Upper lobe of left lung (tissue), 4 donors: ENCODE measurements around the gene SGO2.

Experiments
- EP300 ChIP-seq, 4 donors: sonication (generic); formaldehyde crosslinking; IDR thresholded peaks; one replicate each; pipeline ENCODE4 v1.5.1; 2017; ENCODE audit warnings: antibody characterized with exemption in 4 of 4, control low read depth in 2 of 4
- POLR2AphosphoS5 ChIP-seq, 2 donors: sonication (generic); formaldehyde crosslinking; IDR thresholded peaks; one replicate each; pipeline ENCODE4 v1.5.1; 2017; ENCODE audit warnings: antibody characterized with exemption in 2 of 2
- TF ChIP-seq, protein P1 (sequence below), 6 experiments: fragments of 450-650 bp in 4 of 6; fragments of 200-600 bp in 2 of 6; sonication (generic) in 2 of 6; IDR thresholded peaks; one replicate each; pipeline ENCODE4 v1.5.1; 2016 to 2019; ENCODE audit warnings: antibody characterized with exemption in 6 of 6

DNA sequence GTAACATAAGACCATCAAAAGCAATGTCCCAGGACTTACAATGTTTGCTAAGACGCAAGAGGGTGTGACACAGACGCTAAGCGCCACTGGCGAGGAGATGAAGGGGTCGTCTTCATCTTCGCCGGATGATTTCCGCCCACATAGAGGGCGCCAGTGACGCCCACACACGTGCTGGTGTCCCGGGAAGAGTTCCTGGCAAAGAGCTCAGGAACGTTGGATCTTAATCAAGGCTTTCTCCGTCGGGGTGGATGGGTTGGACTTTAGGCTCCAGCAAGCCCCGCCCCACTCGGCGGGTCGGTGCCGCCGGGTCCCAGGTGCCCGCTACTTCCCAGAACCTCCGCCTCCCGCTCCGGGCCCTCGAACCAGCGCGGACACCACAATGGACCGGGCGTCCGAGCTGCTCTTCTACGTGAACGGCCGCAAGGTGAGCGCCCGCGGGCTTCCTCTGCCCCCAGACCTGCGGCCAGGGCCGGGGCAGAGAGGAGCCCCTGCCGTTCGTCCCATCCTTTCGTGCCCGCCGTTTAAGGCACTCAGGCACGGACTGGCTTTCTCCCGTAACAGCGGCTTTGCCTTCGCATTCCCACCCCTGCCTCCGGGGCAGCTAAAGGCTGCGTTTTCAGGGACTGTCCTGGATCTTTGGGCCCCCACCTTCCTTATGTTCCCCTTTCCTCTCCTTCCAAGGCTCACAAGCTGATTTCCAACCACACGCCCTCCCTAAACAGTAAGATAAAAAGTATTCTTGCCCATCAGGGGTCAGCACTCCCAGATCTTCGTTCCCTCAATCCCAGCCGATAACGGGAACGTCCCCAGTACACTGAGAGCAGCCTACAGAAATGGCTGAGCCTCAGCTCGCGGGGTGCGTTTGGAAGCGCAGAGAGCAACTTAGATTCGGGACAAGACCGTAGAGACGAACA lies 60.0 kb downstream of the SGO2 start, which contains the start of gene AOX1:
- TF ChIP-seq EP300 (IDR thresholded peaks at IDR 0.05): no peak
- TF ChIP-seq, protein P1, sequence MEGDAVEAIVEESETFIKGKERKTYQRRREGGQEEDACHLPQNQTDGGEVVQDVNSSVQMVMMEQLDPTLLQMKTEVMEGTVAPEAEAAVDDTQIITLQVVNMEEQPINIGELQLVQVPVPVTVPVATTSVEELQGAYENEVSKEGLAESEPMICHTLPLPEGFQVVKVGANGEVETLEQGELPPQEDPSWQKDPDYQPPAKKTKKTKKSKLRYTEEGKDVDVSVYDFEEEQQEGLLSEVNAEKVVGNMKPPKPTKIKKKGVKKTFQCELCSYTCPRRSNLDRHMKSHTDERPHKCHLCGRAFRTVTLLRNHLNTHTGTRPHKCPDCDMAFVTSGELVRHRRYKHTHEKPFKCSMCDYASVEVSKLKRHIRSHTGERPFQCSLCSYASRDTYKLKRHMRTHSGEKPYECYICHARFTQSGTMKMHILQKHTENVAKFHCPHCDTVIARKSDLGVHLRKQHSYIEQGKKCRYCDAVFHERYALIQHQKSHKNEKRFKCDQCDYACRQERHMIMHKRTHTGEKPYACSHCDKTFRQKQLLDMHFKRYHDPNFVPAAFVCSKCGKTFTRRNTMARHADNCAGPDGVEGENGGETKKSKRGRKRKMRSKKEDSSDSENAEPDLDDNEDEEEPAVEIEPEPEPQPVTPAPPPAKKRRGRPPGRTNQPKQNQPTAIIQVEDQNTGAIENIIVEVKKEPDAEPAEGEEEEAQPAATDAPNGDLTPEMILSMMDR (IDR thresholded peaks at IDR 0.05): no peak
- TF ChIP-seq POLR2AphosphoS5 (IDR thresholded peaks at IDR 0.05): no peak
